Muscle of back (tissue), 11 donors: ENCODE measurements around the gene LEP. TPM values are rescaled to one million over a fixed set of nuclear protein-coding genes. Genes with fewer than 3 reads are reported as not detected.
"Not testable (repeated sequence)": the region's sequence is repeated elsewhere in the genome, so short reads cannot be mapped to it uniquely, and the experiment has no call there.

ENCODE experiments used
- DNase-seq, 3 donors: peaks; one replicate each; pipeline versions ENCODE4 v3.0.0 to v3.0.0-alpha.2; 2013
- polyA plus RNA-seq, 10 donors: library from polyadenylated mRNA; unstranded; fragments of 120-200 nt; gene quantifications; one replicate each; pipeline ENCODE4 v1.2.1, GENCODE V29; 2013; ENCODE audit not compliant: insufficient read length in 10 of 10

LEP gene
- polyA plus RNA-seq, 10 donors = 0.04 to 0.24 (median 0.11) TPM; not detected in 1

- no peak for DNase-seq
These were observed 30.2 kb upstream of the LEP start for GRCh38 chr7:128210590-128211570.

DNA sequence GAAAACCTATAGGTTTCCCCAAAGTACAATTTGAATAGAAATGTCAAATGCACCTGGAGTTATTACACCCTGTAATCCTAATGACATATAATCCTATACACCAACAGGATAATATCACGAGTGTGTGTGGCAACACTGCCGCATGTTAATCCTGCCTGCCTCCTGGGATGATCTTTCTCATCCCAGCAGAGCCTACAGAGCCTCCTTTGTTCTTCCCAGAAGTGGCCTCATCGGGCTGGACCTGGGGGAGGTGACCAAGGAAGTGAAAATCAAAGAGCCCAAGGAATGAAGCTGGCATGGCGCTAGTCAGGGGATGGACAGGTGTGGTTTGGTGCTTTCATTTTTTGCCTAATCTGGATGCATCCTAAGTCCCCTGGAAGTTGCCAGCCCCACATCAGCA lies 29.5 kb upstream of the LEP start:
- no peak for DNase-seq

- no peak for DNase-seq
These were observed 26.6 kb upstream of the LEP start for GRCh38 chr7:128214463-128214862.

DNA sequence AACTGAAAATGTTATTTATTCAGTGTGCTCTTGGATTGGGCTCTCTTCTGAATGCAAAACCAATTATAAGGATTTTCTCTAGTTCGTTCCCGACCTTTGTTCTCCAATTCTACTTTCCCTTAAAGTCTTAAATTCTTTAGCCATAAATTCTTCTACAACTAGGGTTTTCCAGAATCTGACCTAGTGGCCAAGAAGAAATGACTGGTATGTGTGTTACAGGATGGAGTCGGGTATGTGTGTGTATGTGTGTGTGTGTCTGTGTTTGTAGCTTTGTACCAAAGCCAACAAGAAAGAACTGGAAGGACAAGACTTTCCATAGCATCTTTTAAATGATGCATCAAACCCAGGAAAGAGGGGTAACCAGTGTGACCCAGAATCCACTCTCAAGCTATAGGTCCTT lies 25.8 kb upstream of the LEP start:
- peak in 2 of 3 donors; percentile 29 to 37 for DNase-seq

DNA sequence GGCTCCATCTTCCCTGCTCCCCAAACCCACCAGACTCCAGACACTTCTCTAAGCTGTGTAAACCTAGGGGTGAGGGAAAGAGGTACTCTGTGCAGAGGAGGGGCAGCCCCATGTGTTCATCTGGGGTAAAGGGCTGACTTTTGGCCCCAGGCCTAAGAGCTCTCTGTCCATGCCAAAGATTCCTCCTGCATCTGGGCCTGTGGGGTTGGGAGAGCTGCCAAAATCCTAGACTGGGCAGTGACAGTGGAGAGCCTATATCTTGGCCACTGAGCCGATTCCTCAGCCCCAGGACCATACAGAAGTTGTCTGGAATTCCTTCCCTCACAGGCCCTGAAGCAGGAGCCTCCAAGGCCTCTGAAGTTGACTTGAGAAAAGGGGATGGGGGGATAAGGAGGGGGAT lies 25.3 kb upstream of the LEP start:
- DNase-seq = peak; percentile 43 to 65 (median 47)

DNA sequence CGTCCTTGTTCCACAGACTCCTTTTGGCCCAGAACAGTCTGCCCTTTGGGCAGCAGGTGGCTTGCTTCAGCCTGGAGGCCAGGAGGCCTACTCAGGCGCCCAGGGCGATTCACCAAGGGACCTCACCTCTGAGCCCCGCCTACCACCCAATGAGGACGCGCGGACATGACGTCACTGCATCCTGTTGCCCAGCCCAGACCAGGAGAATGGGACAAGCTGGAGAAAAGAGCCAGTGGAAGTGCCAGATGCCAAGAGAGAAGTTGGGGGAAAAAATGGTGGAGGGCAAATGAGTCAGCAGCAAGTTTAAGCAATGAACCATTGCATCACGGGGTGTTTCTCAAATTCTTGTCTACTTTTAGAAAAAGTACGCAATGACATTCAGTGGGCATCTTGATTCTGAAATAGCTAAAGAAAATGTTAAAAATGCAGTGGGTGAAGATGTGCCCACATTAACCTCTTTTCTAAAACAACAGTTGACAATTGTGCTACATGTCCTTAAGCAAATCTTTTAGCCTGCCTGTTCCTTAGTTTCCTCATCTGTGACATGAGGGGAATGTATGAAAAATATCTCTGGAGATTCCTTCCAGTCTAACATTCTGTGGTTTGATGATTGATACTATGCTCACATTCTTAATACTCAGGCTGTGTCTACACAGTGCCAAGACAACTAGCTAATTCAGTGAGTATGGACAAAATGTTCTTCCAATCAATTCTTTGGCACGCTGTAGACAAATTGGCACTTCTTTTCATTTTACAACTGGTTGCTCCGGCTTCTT lies 23.9 kb upstream of the LEP start:
- peak in 1 of 3 donors; percentile 28 for DNase-seq

DNA sequence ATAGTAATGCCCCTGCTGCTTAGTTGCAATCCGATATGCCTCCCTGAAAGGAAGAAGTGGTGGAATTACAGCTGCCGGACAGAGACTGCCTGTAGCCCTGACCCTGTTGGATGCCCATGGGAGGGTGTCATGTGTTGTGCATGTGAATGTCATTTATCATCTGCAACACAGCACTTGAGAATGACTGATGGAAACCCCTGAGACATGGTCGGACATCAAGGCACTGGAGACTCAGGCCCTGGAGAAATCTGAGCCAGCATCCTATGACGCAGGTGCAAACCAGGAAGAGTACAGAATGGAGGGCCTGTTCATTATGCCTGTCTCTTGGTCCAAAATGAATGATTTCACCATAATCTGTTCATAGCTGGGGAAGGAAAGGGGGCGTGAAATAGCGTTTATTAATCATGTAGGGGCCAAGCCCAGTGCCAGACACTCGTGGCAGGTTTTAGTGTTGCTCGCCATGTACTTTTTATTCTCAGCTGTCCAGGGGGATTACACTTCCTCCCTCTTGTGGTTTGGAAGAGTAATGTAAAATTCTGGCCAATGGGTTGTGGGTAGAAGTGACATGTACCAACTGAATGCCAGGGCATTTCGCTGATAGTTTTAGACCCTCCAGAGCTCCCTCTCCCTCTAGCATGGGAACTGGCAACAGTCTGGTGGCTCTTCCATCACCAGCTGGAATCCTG lies 23.0 kb upstream of the LEP start:
- DNase-seq = peak in 1 of 3 donors; percentile 38

GRCh38 chr7:128219636-128220035 lies 21.4 kb upstream of the LEP start:
- DNase-seq = no peak

- peak in 1 of 3 donors; percentile 39 for DNase-seq
These were observed 19.1 kb upstream of the LEP start for GRCh38 chr7:128221929-128222403.

GRCh38 chr7:128226132-128226980 lies 14.7 kb upstream of the LEP start:
- no peak for DNase-seq

DNA sequence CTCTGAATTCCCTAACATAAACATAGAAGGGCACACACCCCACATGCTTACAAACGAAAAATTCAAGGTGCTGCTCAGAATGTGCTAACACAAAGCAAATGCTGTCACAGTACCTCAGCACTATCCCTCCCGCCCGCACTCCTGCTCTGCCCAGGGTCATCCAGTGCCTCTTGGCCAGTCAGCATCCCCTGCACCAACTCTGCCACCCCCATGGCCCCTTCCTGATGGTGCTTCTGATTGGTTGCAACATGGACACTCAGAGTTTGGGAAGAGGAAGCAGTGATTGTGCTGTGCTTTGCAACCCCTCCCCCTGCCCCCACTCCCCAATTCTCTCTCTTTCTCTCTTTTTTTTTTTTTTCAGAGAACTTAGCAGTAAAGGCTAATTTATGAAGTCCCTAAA lies 13.8 kb upstream of the LEP start:
- no peak for DNase-seq

- no peak for DNase-seq
These were observed 10.1 kb upstream of the LEP start for GRCh38 chr7:128231021-128231420.

GRCh38 chr7:128231677-128232076 lies 9.4 kb upstream of the LEP start:
- DNase-seq = no peak

DNA sequence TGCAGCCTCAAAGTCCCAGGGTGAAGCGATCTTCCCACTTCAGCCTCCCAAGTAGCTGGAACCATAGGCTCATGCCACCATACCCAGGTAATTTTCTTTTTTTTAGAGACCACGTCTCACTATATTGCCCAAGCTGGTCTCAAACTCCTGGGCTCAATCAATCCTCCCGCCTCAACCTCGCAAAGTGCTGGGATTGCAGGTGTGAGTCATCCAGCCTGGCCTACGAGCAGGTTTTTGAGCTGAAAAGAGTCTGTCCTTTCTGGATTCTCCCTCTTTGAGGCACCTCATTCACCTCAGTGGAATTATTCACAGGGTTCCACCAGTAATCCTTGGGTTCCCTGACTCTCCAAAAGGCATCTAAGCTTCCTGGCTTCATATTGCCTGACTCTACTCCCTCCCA lies 7.6 kb upstream of the LEP start:
- no peak for DNase-seq

DNA sequence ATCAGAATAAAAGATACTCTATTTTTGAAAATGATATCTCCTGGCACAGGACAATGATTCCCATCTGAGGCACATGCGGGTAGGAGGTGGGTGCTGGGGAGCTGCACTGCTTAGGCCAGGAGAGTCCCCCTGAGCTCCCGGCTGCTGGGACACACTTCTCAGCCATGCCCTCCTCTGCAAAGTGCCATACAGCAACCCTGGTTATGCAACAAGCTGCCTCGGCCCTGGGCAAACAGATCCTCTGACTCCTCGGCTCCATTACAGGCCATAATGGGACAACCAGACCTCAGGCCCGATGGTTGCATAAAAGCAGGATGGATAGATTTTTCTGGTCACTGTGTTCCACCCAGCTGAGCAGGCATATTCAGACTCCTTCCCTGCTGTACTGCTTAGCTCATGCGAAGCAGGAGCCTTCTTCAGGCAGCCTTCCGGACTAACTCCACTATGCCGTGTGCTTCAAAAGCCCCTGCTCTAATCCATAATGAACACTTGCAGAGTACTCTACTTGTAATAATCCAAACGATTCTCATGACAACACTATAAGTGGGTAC lies 6.5 kb upstream of the LEP start:
- DNase-seq = no peak

DNA sequence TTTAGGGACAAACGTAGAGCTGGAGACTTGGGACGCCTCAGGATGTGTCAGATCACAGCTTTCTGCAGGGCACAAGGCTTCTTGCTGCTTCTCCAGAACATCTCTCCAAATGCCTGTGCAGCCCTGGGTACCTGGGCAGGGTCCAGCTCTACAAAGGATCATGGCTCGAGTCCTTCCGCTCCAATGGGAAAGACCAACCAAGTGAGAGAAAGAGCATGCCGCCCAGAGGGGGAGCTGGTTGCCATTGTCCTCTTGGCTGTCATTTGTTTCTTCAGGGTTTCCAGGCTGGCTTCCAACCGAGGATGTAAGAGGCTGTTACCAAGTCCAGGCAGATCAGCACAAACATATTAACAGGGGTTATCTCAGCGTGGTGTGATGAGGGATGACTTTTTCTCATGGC lies 5.6 kb upstream of the LEP start:
- no peak for DNase-seq

GRCh38 chr7:128236924-128237586 lies 4.0 kb upstream of the LEP start:
- DNase-seq = no peak

GRCh38 chr7:128239146-128239545 lies 1.9 kb upstream of the LEP start:
- not testable (repeated sequence) for DNase-seq

GRCh38 chr7:128242661-128243060 lies 1.6 kb downstream of the LEP start:
- DNase-seq = no peak

- no peak for DNase-seq
These were observed 2.2 kb downstream of the LEP start for GRCh38 chr7:128243273-128243672.
